ENCODE measurements around the gene NUPR2.
"Not testable (repeated sequence)": the region's sequence is repeated elsewhere in the genome, so short reads cannot be mapped to it uniquely, and the experiment has no call there.

- TF ChIP-seq USF2 (IDR thresholded peaks at IDR 0.05; ENCODE audit: low read depth, low read length); CTCF (conservative IDR thresholded peaks at IDR 0.05; ENCODE audit: low read depth, low read length); RFX5 (IDR thresholded peaks at IDR 0.05; ENCODE audit: low read depth, low read length); RAD21 (IDR thresholded peaks at IDR 0.05; ENCODE audit: low read length); MAZ (IDR thresholded peaks at IDR 0.05; ENCODE audit: borderline replicate concordance, low read depth, low read length); MAFK (IDR thresholded peaks at IDR 0.05; ENCODE audit: low read depth, low read length); RCOR1 (IDR thresholded peaks at IDR 0.05; ENCODE audit: insufficient replicate concordance, low read length); FOS (IDR thresholded peaks at IDR 0.05; ENCODE audit: low read depth, low read length); POLR2A (IDR thresholded peaks at IDR 0.05; ENCODE audit: low read depth, low read length); NFE2L2 (IDR thresholded peaks at IDR 0.05; ENCODE audit: low read depth, low read length); CEBPB (IDR thresholded peaks at IDR 0.05; ENCODE audit: low read depth, low read length): not testable (repeated sequence)
Observed at GRCh38 chr7:56080726-56081435, 35.3 kb downstream of the NUPR2 start.

Measured in IMR-90 (cell line).